Neural cell (in vitro differentiated cells): ENCODE measurements around the gene XRRA1.

ENCODE experiments used
- CTCF ChIP-seq: fragments of 450-650 bp; IDR thresholded peaks from 2 replicates; pipeline ENCODE4 v1.5.1; 2014; ENCODE audit warnings: antibody characterized with exemption, mild to moderate bottlenecking, moderate library complexity; ENCODE audit not compliant: poor library complexity, severe bottlenecking
- RAD21 ChIP-seq: fragments of 450-650 bp; conservative IDR thresholded peaks from 2 replicates; pipeline ENCODE4 v1.6.1; 2014; ENCODE audit warnings: antibody characterized with exemption, mild to moderate bottlenecking, moderate library complexity
- TAF1 ChIP-seq: IDR thresholded peaks from 2 replicates; pipeline ENCODE4 v1.6.1; 2012; ENCODE audit warnings: low read depth

GRCh38 chr11:74980634-74981033, 31.7 kb upstream of the XRRA1 start:
- TF ChIP-seq CTCF (no peak), RAD21 (no peak), TAF1 (no peak)
